ENCODE measurements around the gene VKORC1.

The VKORC1 gene

GRCh38 chr16:31128711-31129567, 34.3 kb upstream of the VKORC1 start:
- H3K27ac ChIP-seq: peak overlapping the region; percentile 16; the same call in 1 of the 2 replicates
- TF ChIP-seq CTCF (conservative IDR thresholded peaks at IDR 0.05): no peak

- TF ChIP-seq CTCF (conservative IDR thresholded peaks at IDR 0.05): no peak
- no peak overlapping the region for H3K27ac ChIP-seq
Observed at GRCh38 chr16:31127182-31127581, 32.6 kb upstream of the VKORC1 start.

- no peak overlapping the region for H3K27ac ChIP-seq
- no peak for TF ChIP-seq CTCF (conservative IDR thresholded peaks at IDR 0.05)
Observed at GRCh38 chr16:31125844-31126243, 31.2 kb upstream of the VKORC1 start.

- H3K27ac ChIP-seq: no peak overlapping the region
- TF ChIP-seq CTCF (conservative IDR thresholded peaks at IDR 0.05): no peak
Observed at GRCh38 chr16:31120129-31120528, 25.5 kb upstream of the VKORC1 start.

GRCh38 chr16:31118223-31119155, 23.9 kb upstream of the VKORC1 start:
- no peak for TF ChIP-seq CTCF (conservative IDR thresholded peaks at IDR 0.05)
- H3K27ac ChIP-seq: peak overlapping the region; percentile 81

GRCh38 chr16:31117384-31118222, 23.0 kb upstream of the VKORC1 start, which contains the start of gene KAT8:
TSS of gene KAT8 (plus strand) at chr16:31117664. CDS start at chr16:31117682, 18 bp downstream.
- TF ChIP-seq CTCF (conservative IDR thresholded peaks at IDR 0.05): no peak

More at GRCh38 chr16:31117384-31118222, 23.0 kb upstream of the VKORC1 start, which contains the start of gene KAT8:
- peak within 1 kb of the TSS; percentile 81 for H3K27ac ChIP-seq

Measured in VCaP (cell line).